Activated CD8-positive, alpha-beta memory T cell treated with anti-CD3 and anti-CD28 coated beads, Interleukin-2, amount 50 U/mL, for 48 hours (primary cell): Measurements from ENCODE around the gene DHPS.
"Not testable (repeated sequence)": the region's sequence is repeated elsewhere in the genome, so short reads cannot be mapped to it uniquely, and the experiment has no call there.

Experiments
- DNase-seq: peaks from one replicate; pipeline ENCODE4 v3.0.0-alpha.2; 2020

Gene DHPS

GRCh38 chr19:12681074-12681987 is at the start of gene DHPS:
TSS of gene DHPS (minus strand) at chr19:12681880. CDS start at chr19:12681766, 114 bp downstream.
- DNase-seq: peak; percentile 92

DNA sequence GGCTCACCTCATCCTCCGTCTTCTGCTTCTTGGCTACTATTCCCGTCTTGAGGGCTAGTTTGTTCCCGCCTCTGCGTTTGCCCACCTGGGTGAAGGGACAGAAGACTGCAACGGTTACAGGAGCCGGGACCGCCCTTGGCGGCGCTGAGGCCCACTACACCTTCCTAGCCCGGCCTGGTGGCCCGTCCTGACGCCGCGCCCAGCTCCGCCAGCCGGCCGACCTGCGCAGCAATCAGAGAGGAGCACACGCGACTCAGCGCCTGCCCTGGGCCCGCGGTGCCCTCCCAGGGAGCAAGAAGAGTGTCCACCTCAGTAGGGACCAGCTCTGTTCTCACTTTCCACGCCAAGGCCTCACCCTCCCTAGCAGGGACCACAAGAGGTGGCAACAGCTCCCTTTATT is 49.7 kb upstream of the DHPS start:
- DNase-seq: no peak

GRCh38 chr19:12730064-12730463 is 48.4 kb upstream of the DHPS start:
- no peak for DNase-seq

DNA sequence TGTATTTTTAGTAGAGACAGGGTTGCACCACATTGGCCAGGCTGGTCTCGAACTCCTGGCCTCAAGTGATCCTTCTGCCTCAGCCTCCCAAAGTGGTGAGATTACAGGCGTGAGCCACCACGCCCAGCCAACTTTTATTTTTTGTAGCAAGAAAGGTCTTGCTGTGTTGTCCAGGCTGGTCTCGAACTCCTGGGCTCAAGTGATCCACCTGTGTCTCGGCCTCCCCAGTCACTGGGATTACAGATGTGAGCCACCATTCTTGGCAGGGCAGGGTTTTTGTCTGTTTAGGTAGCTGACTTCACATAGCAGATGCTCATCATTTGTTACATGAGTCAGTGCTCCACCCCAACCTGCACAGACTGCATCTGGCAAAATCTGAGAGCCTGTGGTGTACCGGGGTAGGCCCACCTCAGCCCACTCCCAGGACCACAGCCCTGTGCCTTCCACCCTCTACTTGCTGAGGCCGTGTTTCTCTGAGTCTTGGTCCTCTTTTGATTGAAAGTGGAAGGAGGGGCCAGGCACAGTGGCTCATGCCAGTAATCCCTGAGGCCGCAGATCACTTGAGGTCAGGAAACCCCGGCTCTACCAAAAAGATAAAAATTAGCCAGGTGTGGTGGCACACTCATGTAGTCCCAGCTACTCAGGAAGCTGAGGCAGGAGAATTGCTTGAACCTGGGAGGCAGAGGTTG is 46.2 kb upstream of the DHPS start:
- no peak for DNase-seq

- DNase-seq: no peak
Measured at GRCh38 chr19:12726988-12727316, 45.3 kb upstream of the DHPS start.

- not testable (repeated sequence) for DNase-seq
Measured at GRCh38 chr19:12725612-12726011, 43.9 kb upstream of the DHPS start.

DNA sequence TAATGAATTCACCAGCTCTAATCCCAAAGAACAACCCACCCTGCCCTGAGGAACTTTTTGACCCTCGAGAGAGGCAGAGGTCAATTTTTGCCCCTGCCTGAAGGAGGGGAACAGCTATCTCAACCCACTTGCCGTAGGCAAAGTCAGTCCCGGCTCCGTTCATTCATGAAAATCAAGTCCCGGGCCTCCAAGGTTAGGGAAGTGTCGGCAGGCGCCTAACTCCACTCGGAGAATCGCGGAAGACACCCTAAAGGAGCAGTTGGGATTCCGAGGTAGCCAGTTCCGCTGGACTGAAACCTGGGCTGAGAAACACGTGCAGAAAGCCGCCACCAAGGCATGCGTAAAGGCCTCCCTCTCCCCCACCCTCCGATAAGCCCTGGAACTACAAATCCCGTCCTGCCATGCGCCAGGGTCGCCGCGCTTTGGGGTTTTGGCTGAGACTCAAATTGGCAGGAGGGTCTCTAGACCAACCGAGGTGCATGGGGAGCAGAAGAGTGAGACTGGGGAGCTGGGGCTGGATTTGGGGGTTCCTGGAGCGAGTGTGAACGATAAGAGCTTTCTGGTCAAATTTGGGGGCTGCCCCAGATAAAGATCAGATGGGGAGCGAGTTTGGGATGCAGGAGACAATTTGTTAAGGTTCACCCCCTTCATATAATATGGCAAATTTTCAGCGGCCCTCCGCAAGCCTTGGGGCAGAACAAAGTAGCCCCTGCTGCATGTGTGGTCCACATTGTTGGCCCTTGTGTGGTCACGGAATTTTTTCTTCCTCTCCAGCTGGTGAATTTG is 42.2 kb upstream of the DHPS start, which contains the start of gene TNPO2:
Gene TNPO2 (minus strand): TSS at position 292 of the 786 bp plus-strand sequence. CDS start 2,955 bp downstream, outside the sequence.
- peak; percentile 88 for DNase-seq

GRCh38 chr19:12723381-12723640 is 41.6 kb upstream of the DHPS start:
- no peak for DNase-seq

DNA sequence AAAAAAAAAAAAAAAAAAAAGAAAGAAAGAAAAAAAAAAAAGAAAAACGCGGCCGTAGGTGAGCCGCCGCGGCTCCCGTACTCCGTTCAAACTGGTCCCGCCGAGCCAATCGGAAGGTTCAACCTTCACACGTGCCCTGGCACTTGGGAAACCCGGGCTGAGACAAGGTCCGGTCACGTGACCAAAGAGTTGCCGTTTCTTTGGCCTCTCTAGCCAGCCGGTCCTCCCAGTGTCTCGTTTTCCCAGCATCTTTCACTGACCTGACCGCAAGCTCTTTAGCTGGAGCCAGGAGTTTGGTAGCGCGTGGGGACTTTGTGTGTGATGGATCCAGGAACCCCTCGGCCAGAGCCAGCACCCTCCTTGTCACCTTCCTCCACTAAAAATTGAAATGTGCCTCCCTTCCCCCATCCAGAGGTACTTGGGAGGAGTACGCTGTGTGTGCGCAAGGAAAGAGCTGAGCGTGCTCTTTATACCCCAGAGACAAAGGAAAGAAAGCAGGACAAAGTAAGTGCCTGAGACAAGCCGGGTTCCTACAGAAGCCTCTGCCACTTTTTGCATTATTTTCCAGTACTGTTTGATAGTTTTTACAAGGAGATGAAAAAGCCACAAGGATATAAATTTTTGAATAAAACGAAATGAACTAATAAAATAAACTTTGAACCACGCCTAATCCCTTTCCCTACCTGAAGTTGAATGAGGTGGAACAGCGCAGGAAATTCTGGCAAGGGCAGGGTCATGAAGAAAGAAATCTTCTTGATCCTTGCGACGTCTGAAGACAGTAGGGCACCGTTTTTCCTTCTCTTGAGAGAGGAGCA is 41.1 kb upstream of the DHPS start:
- peak; percentile 92 for DNase-seq

DNA sequence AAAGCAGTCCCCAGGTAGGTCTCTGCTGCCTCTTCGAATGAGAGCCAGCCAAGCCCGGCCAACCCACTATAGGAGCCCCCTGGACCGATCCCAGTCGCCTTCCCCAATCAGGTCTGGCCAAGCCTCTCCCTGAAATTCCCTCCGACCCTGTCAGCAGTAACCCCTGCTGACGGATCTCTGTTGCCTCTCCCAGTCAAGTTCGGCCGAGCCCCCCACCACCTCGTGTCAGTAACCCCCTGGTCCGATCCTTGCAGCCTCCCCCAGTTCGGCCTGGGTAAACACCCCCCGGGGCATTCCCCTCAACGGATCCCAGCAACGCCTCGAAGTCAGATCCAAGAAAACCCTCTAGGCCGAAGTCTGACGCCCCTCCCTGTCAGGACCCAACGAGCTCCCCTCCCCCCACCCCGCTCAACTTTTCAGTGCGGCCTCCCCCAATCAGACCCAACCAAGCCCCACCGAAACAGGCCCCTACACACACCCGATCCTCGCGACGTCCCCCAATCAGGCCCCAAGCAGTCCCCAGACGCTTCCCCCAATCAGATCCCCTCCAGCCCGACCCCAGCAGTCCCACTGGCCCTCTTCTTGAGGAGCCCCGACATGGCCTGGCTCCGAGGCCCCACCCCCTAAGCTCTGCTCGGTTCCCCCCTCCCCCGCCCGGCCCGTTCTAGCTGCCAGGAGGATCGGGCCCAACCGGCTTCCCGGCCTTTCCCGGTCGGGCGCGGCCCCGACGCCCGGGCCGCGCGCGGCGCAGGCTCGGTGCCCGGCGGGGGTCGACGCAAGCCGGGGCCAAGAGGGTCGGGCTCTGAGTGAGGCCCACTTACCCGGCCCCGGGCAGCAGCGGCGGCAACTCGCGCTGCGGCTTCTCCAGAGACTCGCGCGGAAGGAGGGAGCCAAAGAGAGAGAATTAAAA is 40.2 kb upstream of the DHPS start:
- peak; percentile 82 for DNase-seq

DNA sequence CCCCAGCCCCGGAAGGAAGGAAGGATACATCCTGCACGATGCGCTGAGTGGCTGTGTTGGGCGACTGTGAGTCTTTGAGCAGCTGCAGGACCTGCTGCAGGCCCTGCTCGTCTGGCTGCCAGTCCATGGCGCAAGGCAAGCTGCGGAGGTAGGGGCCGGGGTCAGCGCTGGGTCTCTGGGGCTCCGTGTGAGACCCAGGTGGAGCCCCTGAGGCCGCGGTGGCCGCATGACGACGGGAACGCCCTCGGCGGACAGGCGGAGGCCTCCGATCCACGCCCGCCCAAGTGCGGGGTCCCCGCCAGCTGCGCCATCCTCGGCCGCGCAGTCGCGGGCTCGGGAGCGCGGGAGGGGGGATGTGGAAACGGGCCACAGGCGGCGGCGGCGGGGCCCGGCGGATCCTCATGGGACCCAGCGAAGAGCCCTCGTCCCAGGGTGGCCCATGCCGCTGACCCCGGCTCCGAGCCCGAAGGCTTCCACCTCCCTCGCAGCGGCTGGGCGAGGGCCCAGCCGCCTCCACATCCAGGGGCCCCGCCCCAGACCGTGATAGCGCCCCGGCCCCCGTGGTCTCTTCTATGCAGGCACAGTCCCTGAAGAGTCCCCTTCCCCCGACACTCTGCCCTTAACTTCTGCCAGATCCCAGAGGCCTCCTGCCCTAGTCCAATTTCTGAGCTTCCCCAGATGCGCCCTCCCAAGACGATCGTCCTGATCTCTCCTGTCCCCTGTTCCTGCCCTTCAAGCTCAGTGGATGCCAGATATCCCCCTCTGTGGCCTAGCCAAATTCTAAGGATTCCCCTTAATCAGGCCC is 39.4 kb upstream of the DHPS start:
- DNase-seq: no peak

DNA sequence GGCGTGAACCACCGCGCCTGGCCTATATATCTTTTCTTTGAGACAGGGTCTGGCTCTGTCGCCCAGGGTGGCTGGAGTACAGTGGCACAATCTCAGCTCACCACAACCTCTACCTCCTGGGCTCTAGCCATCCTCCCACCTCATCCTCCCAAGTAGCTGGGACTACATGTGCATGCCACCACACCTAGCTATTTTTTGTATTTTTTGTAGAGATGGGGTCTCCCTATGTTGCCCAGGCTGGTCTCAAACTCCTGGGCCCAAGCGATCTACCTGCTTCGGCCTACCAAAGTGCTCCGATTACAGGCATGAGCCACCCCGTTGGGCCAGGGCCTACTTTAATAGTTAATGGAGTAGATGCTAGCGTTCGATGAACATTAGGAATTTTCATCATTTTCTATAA is 38.6 kb upstream of the DHPS start:
- DNase-seq: no peak

- DNase-seq: no peak
Measured at GRCh38 chr19:12715929-12716328, 34.2 kb upstream of the DHPS start.

- DNase-seq: no peak
Measured at GRCh38 chr19:12715102-12715501, 33.4 kb upstream of the DHPS start.

GRCh38 chr19:12713304-12713703 is 31.6 kb upstream of the DHPS start:
- not testable (repeated sequence) for DNase-seq

DNA sequence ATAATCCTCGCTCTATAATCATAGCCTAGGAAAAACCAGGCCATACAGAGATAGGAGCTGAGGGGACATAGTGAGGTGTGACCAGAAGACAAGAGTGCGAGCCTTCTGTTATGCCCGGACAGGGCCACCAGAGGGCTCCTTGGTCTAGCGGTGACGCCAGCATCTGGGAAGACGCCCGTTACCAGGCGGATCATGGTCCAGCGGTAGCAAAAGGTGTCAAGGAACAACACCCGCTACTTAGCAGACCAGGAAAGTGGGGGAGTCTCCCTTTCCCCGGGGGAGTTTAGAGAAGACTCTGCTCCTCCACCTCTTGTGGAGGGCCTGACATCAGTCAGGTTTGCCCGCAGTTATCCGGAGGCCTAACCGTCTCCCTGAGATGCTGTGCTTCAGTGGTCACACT is 30.4 kb upstream of the DHPS start:
- not testable (repeated sequence) for DNase-seq

GRCh38 chr19:12711187-12711586 is 29.5 kb upstream of the DHPS start:
- no peak for DNase-seq

GRCh38 chr19:12708641-12709040 is 27.0 kb upstream of the DHPS start:
- no peak for DNase-seq

GRCh38 chr19:12706332-12706718 is 24.6 kb upstream of the DHPS start:
- no peak for DNase-seq

GRCh38 chr19:12705654-12706331 is 24.1 kb upstream of the DHPS start:
- DNase-seq: no peak
